Stimulated activated CD4-positive, alpha-beta T cell treated with anti-CD3 and anti-CD28 coated beads, Interleukin-1b, Interleukin-23, amount 100 ng/mL, for 24 hours (primary cell): Measurements from ENCODE around the gene RNF150.

Source experiments
- DNase-seq, 4 experiments: peaks; one replicate each; pipeline ENCODE4 v3.0.0-alpha.2; 2020; ENCODE audit warnings: low read depth in 4 of 4, low spot score in 1 of 4

Gene RNF150

GRCh38 chr4:141028024-141028529 lies 105.2 kb downstream of the RNF150 start:
- DNase-seq = no peak

GRCh38 chr4:141027421-141027820 lies 105.8 kb downstream of the RNF150 start:
- DNase-seq = no peak

GRCh38 chr4:141026900-141027299 lies 106.4 kb downstream of the RNF150 start:
- DNase-seq = no peak

- DNase-seq = no peak
These were observed 110.2 kb downstream of the RNF150 start for GRCh38 chr4:141023051-141023450.

- DNase-seq = no peak
These were observed 111.1 kb downstream of the RNF150 start for GRCh38 chr4:141022111-141022695.

- no peak for DNase-seq
These were observed 111.7 kb downstream of the RNF150 start for GRCh38 chr4:141021397-141022110.

GRCh38 chr4:141020801-141021261 lies 112.4 kb downstream of the RNF150 start:
- no peak for DNase-seq

GRCh38 chr4:141019768-141020167 lies 113.5 kb downstream of the RNF150 start:
- no peak for DNase-seq

GRCh38 chr4:141016117-141016798 lies 117.0 kb downstream of the RNF150 start:
- no peak for DNase-seq

- DNase-seq = no peak
These were observed 119.4 kb downstream of the RNF150 start for GRCh38 chr4:141013899-141014298.

GRCh38 chr4:141011901-141012315 lies 121.4 kb downstream of the RNF150 start:
- DNase-seq = no peak

- DNase-seq = no peak
These were observed 123.3 kb downstream of the RNF150 start for GRCh38 chr4:141009931-141010330.

GRCh38 chr4:141009129-141009528 lies 124.1 kb downstream of the RNF150 start:
- DNase-seq = no peak

- DNase-seq = no peak
These were observed 126.9 kb downstream of the RNF150 start for GRCh38 chr4:141006242-141006802.

- no peak for DNase-seq
These were observed 128.4 kb downstream of the RNF150 start for GRCh38 chr4:141004823-141005222.

GRCh38 chr4:141003193-141003592 lies 130.1 kb downstream of the RNF150 start:
- no peak for DNase-seq

GRCh38 chr4:141002323-141002805 lies 130.9 kb downstream of the RNF150 start:
- DNase-seq = no peak

- no peak for DNase-seq
These were observed 136.5 kb downstream of the RNF150 start for GRCh38 chr4:140996766-140997165.

GRCh38 chr4:140995058-140995457 lies 138.2 kb downstream of the RNF150 start:
- no peak for DNase-seq

- DNase-seq = no peak
These were observed 139.3 kb downstream of the RNF150 start for GRCh38 chr4:140994015-140994414.

- no peak for DNase-seq
These were observed 139.9 kb downstream of the RNF150 start for GRCh38 chr4:140993370-140993769.

- DNase-seq = no peak
These were observed 143.3 kb downstream of the RNF150 start for GRCh38 chr4:140989944-140990343.
